Parathyroid adenoma (tissue), 2 donors: Measurements from ENCODE around the gene NFILZ.

ENCODE experiments used
- H2AFZ ChIP-seq: fragments of 300-600 bp; sonication (generic); one replicate; pipeline ENCODE4 v1.7.0; 2017; ENCODE audit warnings: antibody characterized with exemption, mild to moderate bottlenecking
- H3K27ac ChIP-seq: fragments of 300-600 bp; sonication (generic); one replicate; pipeline ENCODE4 v1.7.0; 2017
- H3K27me3 ChIP-seq: fragments of 300-600 bp; sonication (generic); one replicate; pipeline ENCODE4 v1.7.0; 2017; ENCODE audit warnings: low read length; ENCODE audit not compliant: control insufficient read depth, insufficient read depth
- H3K36me3 ChIP-seq: fragments of 300-600 bp; sonication (generic); one replicate; pipeline ENCODE4 v1.7.0; 2017; ENCODE audit warnings: low read length; ENCODE audit not compliant: control insufficient read depth, insufficient read depth
- H3K4me1 ChIP-seq: fragments of 300-600 bp; sonication (generic); one replicate; pipeline ENCODE4 v1.7.0; 2017; ENCODE audit warnings: control low read depth
- H3K4me2 ChIP-seq: fragments of 300-600 bp; sonication (generic); one replicate; pipeline ENCODE4 v1.7.0; 2017; ENCODE audit warnings: low read length
- H3K4me3 ChIP-seq: fragments of 300-600 bp; sonication (generic); one replicate; pipeline ENCODE4 v1.7.0; 2017; ENCODE audit warnings: low read depth, low read length
- H3K79me2 ChIP-seq: fragments of 300-600 bp; sonication (generic); one replicate; pipeline ENCODE4 v1.7.0; 2017; ENCODE audit warnings: control low read depth
- H3K9ac ChIP-seq: fragments of 300-600 bp; sonication (generic); one replicate; pipeline ENCODE4 v1.7.0; 2017; ENCODE audit warnings: mild to moderate bottlenecking
- H3K9me3 ChIP-seq: fragments of 300-600 bp; sonication (generic); one replicate; pipeline ENCODE4 v1.7.0; 2017; ENCODE audit warnings: low read length; ENCODE audit not compliant: control insufficient read depth
- TF ChIP-seq, protein P1 (sequence below): fragments of 300-600 bp; sonication (generic); IDR thresholded peaks from one replicate; pipeline ENCODE4 v1.7.0; 2017; ENCODE audit warnings: antibody characterized with exemption, mild to moderate bottlenecking
- donor health status: primary hyperparathyroidism.

The NFILZ gene, protein sequence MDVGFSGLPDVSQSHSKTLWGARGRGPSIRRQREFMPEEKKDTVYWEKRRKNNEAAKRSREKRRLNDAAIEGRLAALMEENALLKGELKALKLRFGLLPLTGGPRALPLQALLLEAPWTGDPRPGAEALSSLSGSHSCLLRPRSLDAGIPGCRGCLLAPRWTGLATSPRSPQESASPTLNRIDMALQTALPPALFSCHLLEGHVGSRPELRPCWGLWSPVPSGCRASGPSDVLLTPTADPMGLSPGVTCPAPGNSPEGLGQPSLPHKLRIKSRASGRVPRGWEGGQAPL

GRCh38 chr19:8629996-8630683 lies at the start of gene NFILZ:
Gene NFILZ, plus strand, starts transcription at chr19:8630633. Its CDS starts 46,133 bp downstream, at chr19:8676766.
- no peaks in the 10 kb centered on the region for H3K27me3 ChIP-seq
- no peaks in the 10 kb centered on the region for H3K36me3 ChIP-seq
- no peak within 1 kb of the TSS for H3K4me3 ChIP-seq
- H3K4me2 ChIP-seq = no peak within 1 kb of the TSS
- no peaks in the 10 kb centered on the region for H3K9me3 ChIP-seq
- no peaks in the 10 kb centered on the region for H3K79me2 ChIP-seq
- TF ChIP-seq, protein P1, sequence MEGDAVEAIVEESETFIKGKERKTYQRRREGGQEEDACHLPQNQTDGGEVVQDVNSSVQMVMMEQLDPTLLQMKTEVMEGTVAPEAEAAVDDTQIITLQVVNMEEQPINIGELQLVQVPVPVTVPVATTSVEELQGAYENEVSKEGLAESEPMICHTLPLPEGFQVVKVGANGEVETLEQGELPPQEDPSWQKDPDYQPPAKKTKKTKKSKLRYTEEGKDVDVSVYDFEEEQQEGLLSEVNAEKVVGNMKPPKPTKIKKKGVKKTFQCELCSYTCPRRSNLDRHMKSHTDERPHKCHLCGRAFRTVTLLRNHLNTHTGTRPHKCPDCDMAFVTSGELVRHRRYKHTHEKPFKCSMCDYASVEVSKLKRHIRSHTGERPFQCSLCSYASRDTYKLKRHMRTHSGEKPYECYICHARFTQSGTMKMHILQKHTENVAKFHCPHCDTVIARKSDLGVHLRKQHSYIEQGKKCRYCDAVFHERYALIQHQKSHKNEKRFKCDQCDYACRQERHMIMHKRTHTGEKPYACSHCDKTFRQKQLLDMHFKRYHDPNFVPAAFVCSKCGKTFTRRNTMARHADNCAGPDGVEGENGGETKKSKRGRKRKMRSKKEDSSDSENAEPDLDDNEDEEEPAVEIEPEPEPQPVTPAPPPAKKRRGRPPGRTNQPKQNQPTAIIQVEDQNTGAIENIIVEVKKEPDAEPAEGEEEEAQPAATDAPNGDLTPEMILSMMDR = no peak
- no peaks in the 10 kb centered on the region for H3K4me1 ChIP-seq
- no peak within 1 kb of the TSS for H3K27ac ChIP-seq
- no peak within 1 kb of the TSS for H3K9ac ChIP-seq
- no peak within 1 kb of the TSS for H2AFZ ChIP-seq

DNA sequence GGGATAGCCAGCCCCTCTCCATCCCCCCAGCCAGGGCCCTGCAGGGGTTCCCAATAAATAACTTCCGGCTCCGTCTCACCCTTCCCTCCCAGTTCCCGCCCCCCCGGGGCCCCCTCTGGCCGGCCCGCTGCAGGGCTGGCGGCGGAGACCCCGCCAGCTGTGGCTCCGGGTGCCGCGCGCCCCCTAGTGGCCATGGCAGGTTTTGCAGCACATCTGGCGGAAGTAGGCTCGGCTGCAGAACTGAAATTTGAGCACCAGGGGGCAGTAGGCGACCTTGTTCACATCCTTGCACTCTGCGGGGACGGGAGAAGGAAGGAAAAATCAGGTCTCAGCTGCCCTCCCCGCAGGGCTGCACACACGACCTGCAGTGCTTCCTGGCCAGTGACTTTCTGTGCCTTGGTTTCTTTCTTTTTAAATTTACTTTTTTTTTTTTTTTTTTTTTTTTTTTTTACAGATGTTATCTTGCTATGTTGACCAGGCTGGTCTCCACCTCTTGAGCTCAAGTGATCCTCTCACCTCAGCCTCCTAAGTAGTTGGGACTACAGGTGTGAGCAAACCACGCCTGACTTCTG lies 49.6 kb upstream of the NFILZ start:
- H3K4me1 ChIP-seq = no peaks in the 10 kb centered on the region
- no peak overlapping the region for H3K4me3 ChIP-seq
- TF ChIP-seq, protein P1 = peak; percentile 100
- no peak overlapping the region for H3K4me2 ChIP-seq
- H3K9ac ChIP-seq = no peak overlapping the region
- H2AFZ ChIP-seq = no peak overlapping the region
- no peak overlapping the region for H3K27ac ChIP-seq
- H3K36me3 ChIP-seq = no peaks in the 10 kb centered on the region
- no peaks in the 10 kb centered on the region for H3K27me3 ChIP-seq
- H3K9me3 ChIP-seq = no peaks in the 10 kb centered on the region
- H3K79me2 ChIP-seq = no peaks in the 10 kb centered on the region

DNA sequence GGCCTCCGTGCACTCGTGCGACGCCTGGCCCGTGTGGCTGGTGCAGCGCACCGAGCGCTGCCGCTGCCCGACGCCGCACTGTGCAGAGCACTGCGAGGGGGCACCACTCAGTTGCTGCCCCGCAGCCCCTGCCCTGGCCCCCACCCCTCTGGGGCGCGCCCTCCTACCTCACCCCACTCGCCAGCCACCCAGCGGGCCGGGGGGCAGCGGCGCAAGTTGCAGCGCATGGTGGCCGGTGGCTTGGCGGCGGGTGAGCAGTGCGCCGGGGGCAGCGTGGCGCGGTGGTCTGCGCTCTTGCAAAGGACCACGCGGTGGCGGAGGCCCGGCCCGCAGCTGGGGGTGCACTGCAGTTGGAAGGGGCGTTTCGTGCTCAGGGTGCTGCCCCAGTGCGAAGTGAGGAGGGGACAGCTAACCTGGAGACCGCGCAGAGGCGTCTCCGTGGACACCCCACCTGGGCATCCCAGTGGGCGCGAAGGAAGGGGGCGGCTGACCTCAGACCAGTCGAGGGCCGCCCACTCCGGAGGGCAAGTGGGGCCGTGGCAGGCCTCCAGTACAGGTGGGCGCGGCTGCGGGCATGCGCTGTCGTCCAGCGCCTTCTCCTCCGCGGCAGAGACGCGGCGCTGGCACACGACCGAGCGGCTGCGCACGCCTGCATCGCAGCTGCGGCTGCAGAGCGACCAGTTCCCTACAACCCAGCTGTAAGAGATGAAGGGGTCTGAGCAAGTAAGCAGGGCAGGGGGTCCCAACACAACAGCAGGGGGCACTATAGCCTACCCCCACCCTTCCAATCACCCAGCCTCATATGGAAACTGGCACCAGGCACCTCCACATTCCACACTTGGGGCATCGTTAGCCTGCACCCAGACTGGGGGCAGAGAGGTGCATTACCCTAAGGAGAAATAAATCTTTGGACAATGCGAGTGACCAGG lies 45.2 kb upstream of the NFILZ start:
- Histone ChIP-seq H3K36me3 (no peaks in the 10 kb centered on the region), H3K79me2 (no peaks in the 10 kb centered on the region), H3K4me2 (no peak overlapping the region), H3K27me3 (no peaks in the 10 kb centered on the region), H3K9me3 (no peaks in the 10 kb centered on the region), H3K27ac (no peak overlapping the region), H3K9ac (no peak overlapping the region), H3K4me1 (no peaks in the 10 kb centered on the region), H3K4me3 (no peak overlapping the region), H2AFZ (no peak overlapping the region)
- TF ChIP-seq, protein P1 = no peak

GRCh38 chr19:8585894-8586750 lies 44.3 kb upstream of the NFILZ start:
- H3K9me3 ChIP-seq = no peaks in the 10 kb centered on the region
- TF ChIP-seq, protein P1 = peak; percentile 59
- no peaks in the 10 kb centered on the region for H3K79me2 ChIP-seq
- H3K27ac ChIP-seq = no peak overlapping the region
- H3K36me3 ChIP-seq = no peaks in the 10 kb centered on the region
- H3K27me3 ChIP-seq = no peaks in the 10 kb centered on the region
- no peak overlapping the region for H3K4me3 ChIP-seq
- H2AFZ ChIP-seq = no peak overlapping the region
- no peak overlapping the region for H3K9ac ChIP-seq
- H3K4me2 ChIP-seq = no peak overlapping the region
- H3K4me1 ChIP-seq = no peaks in the 10 kb centered on the region
